ENCODE measurements around the gene PSMD9. TPM values are rescaled to one million over a fixed set of nuclear protein-coding genes. Genes with fewer than 3 reads are reported as not detected.

PSMD9 gene
- total RNA-seq, 2 experiments from 2014 or later, result 89.2 to 142 TPM

DNA sequence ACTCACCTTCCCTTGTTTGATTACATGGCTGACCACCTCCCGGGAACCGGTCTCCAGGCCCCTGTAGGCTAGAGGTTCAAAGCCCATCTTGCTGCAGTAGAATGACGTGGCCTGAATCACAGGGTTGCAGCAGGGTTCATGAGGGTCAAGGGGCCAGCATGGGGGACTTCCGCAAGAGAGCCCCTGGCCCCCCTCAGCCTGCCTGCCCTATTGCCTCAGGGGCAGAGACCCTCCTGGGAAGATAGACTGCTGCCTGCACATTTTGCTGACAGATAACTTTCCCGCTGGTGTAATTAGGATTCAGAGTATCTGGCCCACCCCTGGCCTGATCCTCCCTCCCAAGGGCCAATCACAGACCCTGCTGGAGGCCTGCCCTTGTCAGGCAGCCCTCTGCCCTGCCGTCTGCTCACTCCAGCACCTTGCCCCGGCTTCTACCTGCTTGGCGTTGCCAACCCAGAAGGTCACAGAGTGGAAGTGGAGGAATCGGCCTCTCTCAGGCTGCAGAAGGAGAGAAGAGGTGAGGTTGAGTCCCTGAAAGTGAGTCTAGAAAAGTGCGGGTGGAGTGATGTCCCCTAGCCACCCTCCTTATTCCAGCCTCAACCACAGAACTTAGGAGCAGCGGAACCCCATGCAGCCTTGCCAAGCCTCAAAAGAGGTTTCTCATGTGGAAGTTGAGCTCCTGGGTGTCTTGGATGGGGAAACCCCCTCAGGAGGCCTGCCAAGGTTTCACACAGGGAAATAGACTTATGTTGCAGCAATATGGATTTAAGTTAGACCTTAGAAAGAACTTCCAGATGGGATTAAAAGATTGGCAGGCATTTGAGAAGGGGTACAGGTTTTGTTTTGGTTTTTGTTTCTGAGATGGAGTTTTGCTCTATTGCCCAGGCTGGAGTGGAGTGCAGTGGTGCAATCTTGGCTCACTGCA is 31.0 kb upstream of the PSMD9 start:
- no peaks in the 10 kb centered on the region for H4K20me1 ChIP-seq (ENCODE audit: insufficient read depth, low read length)
- intact Hi-C loops (cut with micrococcal nuclease; ENCODE audit: unreplicated experiment), result no loop called here
- H3K9me2 ChIP-seq (ENCODE audit: insufficient read depth, low read length), result no peaks in the 10 kb centered on the region
- no peak overlapping the region for H3K27ac ChIP-seq (ENCODE audit: low read depth, low read length, poor library complexity, severe bottlenecking)
- H3K36me3 ChIP-seq (ENCODE audit: insufficient read depth, low read length), result no peaks in the 10 kb centered on the region
- no peak overlapping the region for H2AFZ ChIP-seq (ENCODE audit: low read length)
- no peak overlapping the region for H3K4me2 ChIP-seq (ENCODE audit: low read length)
- H3K79me2 ChIP-seq (ENCODE audit: insufficient read depth, low read depth, low read length), result no peaks in the 10 kb centered on the region
- no TSS peak for BruUV-seq (replicated peaks)
- CTCF ChIA-PET (ENCODE audit: unreplicated experiment), result no interaction called here
- POLR2A ChIA-PET, result interaction anchor here (1.0 kb wide), 1 partner anchor 61 kb away, joined by 3 read pairs; no protein-coding TSS in a partner anchor
- TF ChIP-seq EZH2phosphoT487 (IDR thresholded peaks at IDR 0.05; ENCODE audit: borderline replicate concordance, low read depth, low read length), result no peak
- TF ChIP-seq, protein P1, sequence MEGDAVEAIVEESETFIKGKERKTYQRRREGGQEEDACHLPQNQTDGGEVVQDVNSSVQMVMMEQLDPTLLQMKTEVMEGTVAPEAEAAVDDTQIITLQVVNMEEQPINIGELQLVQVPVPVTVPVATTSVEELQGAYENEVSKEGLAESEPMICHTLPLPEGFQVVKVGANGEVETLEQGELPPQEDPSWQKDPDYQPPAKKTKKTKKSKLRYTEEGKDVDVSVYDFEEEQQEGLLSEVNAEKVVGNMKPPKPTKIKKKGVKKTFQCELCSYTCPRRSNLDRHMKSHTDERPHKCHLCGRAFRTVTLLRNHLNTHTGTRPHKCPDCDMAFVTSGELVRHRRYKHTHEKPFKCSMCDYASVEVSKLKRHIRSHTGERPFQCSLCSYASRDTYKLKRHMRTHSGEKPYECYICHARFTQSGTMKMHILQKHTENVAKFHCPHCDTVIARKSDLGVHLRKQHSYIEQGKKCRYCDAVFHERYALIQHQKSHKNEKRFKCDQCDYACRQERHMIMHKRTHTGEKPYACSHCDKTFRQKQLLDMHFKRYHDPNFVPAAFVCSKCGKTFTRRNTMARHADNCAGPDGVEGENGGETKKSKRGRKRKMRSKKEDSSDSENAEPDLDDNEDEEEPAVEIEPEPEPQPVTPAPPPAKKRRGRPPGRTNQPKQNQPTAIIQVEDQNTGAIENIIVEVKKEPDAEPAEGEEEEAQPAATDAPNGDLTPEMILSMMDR (conservative IDR thresholded peaks at IDR 0.05; ENCODE audit: low read length), result no peak
- no peaks in the 10 kb centered on the region for H3K9me3 ChIP-seq (ENCODE audit: low read length)
- DNase-seq (ENCODE audit: low spot score), result no peak
- no peak overlapping the region for H3K4me3 ChIP-seq (ENCODE audit: low read depth, low read length, poor library complexity, severe bottlenecking)
- H3K4me1 ChIP-seq (ENCODE audit: insufficient read depth, low read length, poor library complexity, severe bottlenecking), result peaks cover 20% of the 10 kb centered on the region

DNA sequence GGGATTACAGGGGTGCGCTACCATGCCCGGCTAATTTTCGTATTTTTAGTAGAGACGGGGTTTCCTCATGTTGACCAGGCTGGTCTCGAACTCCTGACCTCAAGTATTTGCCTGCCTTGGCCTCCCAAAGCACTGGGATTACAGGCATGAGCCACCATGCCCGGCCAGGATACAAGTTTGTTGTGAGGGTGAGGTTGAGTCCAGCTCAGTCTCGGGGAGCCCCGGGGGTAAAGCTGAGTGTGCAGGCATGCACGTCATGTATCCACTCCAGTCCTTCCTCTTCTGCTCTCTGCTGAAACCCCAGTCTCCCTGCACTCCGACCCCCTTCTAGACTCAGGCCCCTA is 30.3 kb upstream of the PSMD9 start:
- Histone ChIP-seq H3K9me3 (ENCODE audit: low read length) (no peaks in the 10 kb centered on the region), H3K4me3 (ENCODE audit: low read depth, low read length, poor library complexity, severe bottlenecking) (no peak overlapping the region), H3K9me2 (ENCODE audit: insufficient read depth, low read length) (no peaks in the 10 kb centered on the region), H3K36me3 (ENCODE audit: insufficient read depth, low read length) (no peaks in the 10 kb centered on the region), H2AFZ (ENCODE audit: low read length) (no peak overlapping the region), H3K27ac (ENCODE audit: low read depth, low read length, poor library complexity, severe bottlenecking) (no peak overlapping the region), H4K20me1 (ENCODE audit: insufficient read depth, low read length) (no peaks in the 10 kb centered on the region), H3K4me2 (ENCODE audit: low read length) (no peak overlapping the region), H3K79me2 (ENCODE audit: insufficient read depth, low read depth, low read length) (no peaks in the 10 kb centered on the region), H3K4me1 (ENCODE audit: insufficient read depth, low read length, poor library complexity, severe bottlenecking) (peaks cover 20% of the 10 kb centered on the region)
- TF ChIP-seq, protein P1 (conservative IDR thresholded peaks at IDR 0.05; ENCODE audit: low read length), result no peak
- no peak for TF ChIP-seq EZH2phosphoT487 (IDR thresholded peaks at IDR 0.05; ENCODE audit: borderline replicate concordance, low read depth, low read length)
- CTCF ChIA-PET (ENCODE audit: unreplicated experiment), result no interaction called here
- POLR2A ChIA-PET, result no interaction called here
- BruUV-seq (replicated peaks), result no TSS peak
- DNase-seq (ENCODE audit: low spot score), result no peak
- intact Hi-C loops (cut with micrococcal nuclease; ENCODE audit: unreplicated experiment), result no loop called here
